GM21447 (cell line): ENCODE results near the gene ADORA2A.
"Not testable (repeated sequence)": the region's sequence is repeated elsewhere in the genome, so short reads cannot be mapped to it uniquely, and the experiment has no call there.

Experiments
- ATAC-seq: cut with Tn5 transposase; IDR thresholded peaks from one replicate; pipeline ENCODE4 v1.9.1; 2021; ENCODE audit not compliant: unreplicated experiment

ADORA2A gene

DNA sequence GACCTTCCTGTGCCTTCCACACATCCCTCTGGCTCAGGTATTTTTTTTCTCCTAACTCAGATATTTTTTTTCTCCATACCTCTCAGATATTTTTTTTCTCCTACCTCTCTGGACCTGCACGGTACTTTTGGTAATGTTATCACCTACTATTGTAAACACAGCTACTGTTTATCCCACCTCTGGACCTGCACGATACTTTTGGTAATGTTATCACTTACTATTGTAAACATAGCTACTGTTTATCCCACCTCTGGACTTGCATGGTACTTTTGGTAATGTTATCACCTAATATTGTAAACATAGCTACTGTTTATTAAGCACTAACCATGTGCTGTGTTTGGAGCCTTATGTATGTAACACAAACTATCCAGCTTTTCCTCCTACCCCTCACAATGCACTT, 55.6 kb downstream of the ADORA2A start:
- no peak for ATAC-seq

GRCh38 chr22:24483976-24484545, 56.7 kb downstream of the ADORA2A start:
- ATAC-seq, result no peak

DNA sequence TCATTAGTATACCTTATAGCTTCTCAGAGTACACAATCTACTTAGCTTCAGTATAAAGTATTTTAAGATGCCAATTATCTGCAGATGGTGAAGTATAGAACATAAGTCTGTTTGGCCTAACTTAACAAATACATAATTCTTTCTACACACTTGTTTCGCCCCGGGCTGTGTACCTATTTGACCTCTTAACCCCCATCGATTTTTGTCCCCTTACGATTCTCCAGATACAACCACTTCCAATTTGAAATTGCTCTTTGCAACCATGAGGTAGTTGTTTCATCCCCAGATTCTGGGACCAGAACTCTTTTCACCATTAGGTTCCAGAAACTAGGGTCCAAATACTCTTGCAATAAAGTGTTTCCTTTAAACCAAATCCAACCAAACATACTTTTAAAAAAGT, 57.8 kb downstream of the ADORA2A start:
- no peak for ATAC-seq

DNA sequence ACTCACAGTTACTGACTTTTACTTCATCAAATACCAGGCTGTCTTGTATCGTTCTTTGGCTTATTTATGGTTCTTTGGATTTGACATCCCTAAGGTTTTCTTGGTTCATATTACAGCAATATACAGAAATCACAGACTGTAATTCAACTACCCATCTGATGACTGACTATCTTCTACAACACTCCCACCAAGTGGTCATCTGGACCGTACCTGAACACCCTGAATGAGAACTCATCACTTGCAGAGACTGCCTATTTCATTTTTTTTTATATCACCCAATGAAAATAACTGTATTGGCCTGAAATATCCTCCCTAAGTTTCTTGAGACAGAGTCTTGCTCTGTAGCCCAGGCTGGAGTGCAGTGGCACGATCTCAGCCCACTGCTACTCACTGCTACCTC, 58.2 kb downstream of the ADORA2A start:
- ATAC-seq, result no peak

DNA sequence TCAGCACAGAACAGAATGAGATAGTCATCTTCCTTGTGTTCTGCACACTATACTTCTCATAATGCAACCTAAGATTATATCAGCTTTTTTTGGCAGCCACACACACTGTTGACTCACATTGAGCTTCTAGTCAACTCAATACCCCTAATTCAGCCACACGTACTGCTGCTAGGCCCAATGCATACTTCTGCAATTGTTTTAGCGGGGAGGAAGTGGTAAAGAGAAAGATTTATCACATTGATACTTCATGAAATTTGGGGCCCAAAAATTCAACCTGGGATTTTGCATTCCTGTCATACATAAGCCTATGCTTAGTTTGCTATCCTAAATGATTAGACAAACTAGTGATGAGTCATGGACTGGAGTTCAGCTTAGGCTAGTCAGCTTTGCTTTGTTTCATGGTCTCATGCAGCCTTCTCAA, 59.1 kb downstream of the ADORA2A start:
- no peak for ATAC-seq

DNA sequence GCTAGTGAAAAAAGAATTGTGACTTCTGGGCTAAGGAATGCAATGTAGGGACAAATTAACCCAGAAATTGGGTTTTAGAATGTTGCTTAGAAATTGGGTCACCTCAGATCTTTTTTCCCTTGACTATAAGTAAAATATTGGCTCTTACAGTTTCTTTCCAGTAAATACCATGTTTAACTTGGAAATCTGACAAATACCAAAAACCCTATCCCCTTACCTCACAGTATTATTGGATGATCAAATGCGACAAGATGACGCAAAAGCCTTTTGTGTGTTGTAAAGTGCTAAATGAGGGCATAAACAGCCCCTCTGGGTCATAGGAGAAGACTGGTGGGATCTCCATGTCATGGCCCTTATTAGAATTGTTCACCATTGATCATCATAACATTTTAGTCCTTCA, 61.6 kb downstream of the ADORA2A start:
- no peak for ATAC-seq

- ATAC-seq, result not testable (repeated sequence)
Measured at GRCh38 chr22:24489434-24489833, 62.0 kb downstream of the ADORA2A start.
